Measurements from ENCODE around the gene THSD4. TPM values are rescaled to one million over a fixed set of nuclear protein-coding genes. Genes with fewer than 3 reads are reported as not detected.

THSD4 gene
- polyA plus RNA-seq, 1 donor (not counting 4 experiments of a cell fraction or from before 2014, with no cell fraction given), result 24.5 TPM

GRCh38 chr15:71512682-71513006, 397.4 kb downstream of the THSD4 start:
- Histone ChIP-seq H3K27ac (ENCODE audit: control insufficient read depth, insufficient read depth, low read length) (no peak overlapping the region), H2AFZ (ENCODE audit: control insufficient read depth, low read length) (no peak overlapping the region), H3K9me1 (ENCODE audit: control insufficient read depth, extremely low read depth, insufficient read depth, low read length) (no peaks in the 10 kb centered on the region), H3K9me3 (ENCODE audit: control insufficient read depth, low read depth, low read length) (no peaks in the 10 kb centered on the region), H3K79me2 (ENCODE audit: control insufficient read depth, insufficient read depth, low read length) (peaks cover 3% of the 10 kb centered on the region), H4K20me1 (ENCODE audit: control insufficient read depth, extremely low read depth, insufficient read depth, low read length) (no peaks in the 10 kb centered on the region), H3K9ac (ENCODE audit: control insufficient read depth, extremely low read depth, insufficient read depth, low read length) (no peak overlapping the region), H3K4me1 (ENCODE audit: control insufficient read depth, extremely low read depth, insufficient read depth, low read length) (peaks cover 41% of the 10 kb centered on the region), H3K27me3 (ENCODE audit: control insufficient read depth, extremely low read depth, insufficient read depth, low read length) (no peaks in the 10 kb centered on the region), H3K36me3 (ENCODE audit: control insufficient read depth in 2 of 2, extremely low read depth in 1 of 2, insufficient read depth in 2 of 2, low read length in 2 of 2) (peaks cover 0 to 2% of the 10 kb centered on the region in 2 experiments), H3K4me2 (ENCODE audit: control insufficient read depth, extremely low read depth, insufficient read depth, low read depth, low read length) (no peak overlapping the region), H3K4me3 (ENCODE audit: control insufficient read depth in 2 of 3, extremely low read depth in 1 of 3, insufficient read depth in 2 of 3, low read depth in 1 of 3, low read length in 3 of 3) (no peak overlapping the region)
- FAIRE-seq, result peak; percentile 39
- TF ChIP-seq EZH2 (IDR thresholded peaks at IDR 0.05; ENCODE audit: low read length), result no peak
- dilution Hi-C loops (cut with MboI; ENCODE audit: extremely low pct_ligation_motif_present, low sequenced_read_pairs), result no loop called here
- no peak for DNase-seq (ENCODE audit: low read depth, low spot score)

- H3K79me2 ChIP-seq (ENCODE audit: control insufficient read depth, insufficient read depth, low read length), result no peaks in the 10 kb centered on the region
- no peak overlapping the region for H3K9ac ChIP-seq (ENCODE audit: control insufficient read depth, extremely low read depth, insufficient read depth, low read length)
- TF ChIP-seq, protein P1, sequence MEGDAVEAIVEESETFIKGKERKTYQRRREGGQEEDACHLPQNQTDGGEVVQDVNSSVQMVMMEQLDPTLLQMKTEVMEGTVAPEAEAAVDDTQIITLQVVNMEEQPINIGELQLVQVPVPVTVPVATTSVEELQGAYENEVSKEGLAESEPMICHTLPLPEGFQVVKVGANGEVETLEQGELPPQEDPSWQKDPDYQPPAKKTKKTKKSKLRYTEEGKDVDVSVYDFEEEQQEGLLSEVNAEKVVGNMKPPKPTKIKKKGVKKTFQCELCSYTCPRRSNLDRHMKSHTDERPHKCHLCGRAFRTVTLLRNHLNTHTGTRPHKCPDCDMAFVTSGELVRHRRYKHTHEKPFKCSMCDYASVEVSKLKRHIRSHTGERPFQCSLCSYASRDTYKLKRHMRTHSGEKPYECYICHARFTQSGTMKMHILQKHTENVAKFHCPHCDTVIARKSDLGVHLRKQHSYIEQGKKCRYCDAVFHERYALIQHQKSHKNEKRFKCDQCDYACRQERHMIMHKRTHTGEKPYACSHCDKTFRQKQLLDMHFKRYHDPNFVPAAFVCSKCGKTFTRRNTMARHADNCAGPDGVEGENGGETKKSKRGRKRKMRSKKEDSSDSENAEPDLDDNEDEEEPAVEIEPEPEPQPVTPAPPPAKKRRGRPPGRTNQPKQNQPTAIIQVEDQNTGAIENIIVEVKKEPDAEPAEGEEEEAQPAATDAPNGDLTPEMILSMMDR (optimal IDR thresholded peaks at IDR 0.05 in 1 of 3, IDR thresholded peaks at IDR 0.05 in 1 of 3, conservative IDR thresholded peaks at IDR 0.05 in 1 of 3; ENCODE audit: extremely low read depth in 1 of 3, insufficient read depth in 2 of 3, low read length in 3 of 3), result no peak
- no peak for TF ChIP-seq EZH2 (IDR thresholded peaks at IDR 0.05; ENCODE audit: low read length)
- DNase-seq (ENCODE audit: low read depth, low spot score) (no peak), FAIRE-seq (peak; percentile 71)
- H3K36me3 ChIP-seq (ENCODE audit: control insufficient read depth in 2 of 2, extremely low read depth in 1 of 2, insufficient read depth in 2 of 2, low read length in 2 of 2), result peaks cover 0 to 2% of the 10 kb centered on the region in 2 experiments
- H3K4me2 ChIP-seq (ENCODE audit: control insufficient read depth, extremely low read depth, insufficient read depth, low read depth, low read length), result peak overlapping the region; percentile 19
- no peaks in the 10 kb centered on the region for H3K9me1 ChIP-seq (ENCODE audit: control insufficient read depth, extremely low read depth, insufficient read depth, low read length)
- H3K27me3 ChIP-seq (ENCODE audit: control insufficient read depth, extremely low read depth, insufficient read depth, low read length), result no peaks in the 10 kb centered on the region
- H4K20me1 ChIP-seq (ENCODE audit: control insufficient read depth, extremely low read depth, insufficient read depth, low read length), result no peaks in the 10 kb centered on the region
- peaks cover 36% of the 10 kb centered on the region for H3K4me1 ChIP-seq (ENCODE audit: control insufficient read depth, extremely low read depth, insufficient read depth, low read length)
- peak overlapping the region; percentile 0 for H3K27ac ChIP-seq (ENCODE audit: control insufficient read depth, insufficient read depth, low read length)
- no peak overlapping the region for H2AFZ ChIP-seq (ENCODE audit: control insufficient read depth, low read length)
- peak overlapping the region in 1 of 3 experiments; percentile 4 for H3K4me3 ChIP-seq (ENCODE audit: control insufficient read depth in 2 of 3, extremely low read depth in 1 of 3, insufficient read depth in 2 of 3, low read depth in 1 of 3, low read length in 3 of 3)
- H3K9me3 ChIP-seq (ENCODE audit: control insufficient read depth, low read depth, low read length), result no peaks in the 10 kb centered on the region
- dilution Hi-C loops (cut with MboI; ENCODE audit: extremely low pct_ligation_motif_present, low sequenced_read_pairs), result no loop called here
These were observed 400.3 kb downstream of the THSD4 start for GRCh38 chr15:71515375-71516186.
